Body of pancreas (tissue), 4 donors: ENCODE measurements around the gene NUP210L.

Source experiments
- POLR2A ChIP-seq, 3 donors: fragments of 450-650 bp; IDR thresholded peaks; one replicate each; pipeline ENCODE4 v1.6.1; 2016; ENCODE audit warnings: antibody characterized with exemption in 3 of 3, mild to moderate bottlenecking in 2 of 3
- TF ChIP-seq, protein P1 (sequence below), 7 experiments: fragments of 450-650 bp in 4 of 7; fragments of 200-600 bp in 3 of 7; sonication (generic) in 3 of 7; IDR thresholded peaks; one replicate each; pipeline ENCODE4 v1.5.1; 2016 to 2019; ENCODE audit warnings: antibody characterized with exemption in 7 of 7

DNA sequence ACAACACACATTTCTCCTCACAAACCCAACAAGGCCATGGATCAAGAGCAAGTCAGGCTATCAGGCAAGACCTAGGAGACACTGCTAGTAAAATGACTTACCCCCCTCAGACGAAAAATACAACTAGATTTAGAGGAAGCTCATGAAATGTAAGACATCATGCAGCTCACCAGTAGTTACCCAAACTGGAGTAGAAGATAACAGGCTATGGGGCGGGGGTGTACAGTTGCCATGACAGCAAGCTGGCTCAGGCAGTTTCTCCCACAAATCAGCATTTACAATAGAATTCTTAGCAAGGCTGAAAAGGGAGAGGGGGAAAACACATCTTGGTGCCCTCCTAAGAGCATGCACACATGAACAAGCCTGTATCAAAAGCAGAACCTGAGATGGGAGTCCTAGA lies 23.1 kb upstream of the NUP210L start:
- TF ChIP-seq, protein P1, sequence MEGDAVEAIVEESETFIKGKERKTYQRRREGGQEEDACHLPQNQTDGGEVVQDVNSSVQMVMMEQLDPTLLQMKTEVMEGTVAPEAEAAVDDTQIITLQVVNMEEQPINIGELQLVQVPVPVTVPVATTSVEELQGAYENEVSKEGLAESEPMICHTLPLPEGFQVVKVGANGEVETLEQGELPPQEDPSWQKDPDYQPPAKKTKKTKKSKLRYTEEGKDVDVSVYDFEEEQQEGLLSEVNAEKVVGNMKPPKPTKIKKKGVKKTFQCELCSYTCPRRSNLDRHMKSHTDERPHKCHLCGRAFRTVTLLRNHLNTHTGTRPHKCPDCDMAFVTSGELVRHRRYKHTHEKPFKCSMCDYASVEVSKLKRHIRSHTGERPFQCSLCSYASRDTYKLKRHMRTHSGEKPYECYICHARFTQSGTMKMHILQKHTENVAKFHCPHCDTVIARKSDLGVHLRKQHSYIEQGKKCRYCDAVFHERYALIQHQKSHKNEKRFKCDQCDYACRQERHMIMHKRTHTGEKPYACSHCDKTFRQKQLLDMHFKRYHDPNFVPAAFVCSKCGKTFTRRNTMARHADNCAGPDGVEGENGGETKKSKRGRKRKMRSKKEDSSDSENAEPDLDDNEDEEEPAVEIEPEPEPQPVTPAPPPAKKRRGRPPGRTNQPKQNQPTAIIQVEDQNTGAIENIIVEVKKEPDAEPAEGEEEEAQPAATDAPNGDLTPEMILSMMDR (IDR thresholded peaks at IDR 0.05), result no peak
- no peak for TF ChIP-seq POLR2A (IDR thresholded peaks at IDR 0.05)
